ENCODE data around the gene FBXL7.

FBXL7 gene

GRCh38 chr5:15682122-15682521 is 182.1 kb downstream of the FBXL7 start:
- no peak overlapping the region for H3K4me3 ChIP-seq (replicated peaks; ENCODE audit: low read depth, low read length)
- no peak for TF ChIP-seq CTCF (IDR thresholded peaks at IDR 0.05; ENCODE audit: low read depth, low read length, missing control alignments)

GRCh38 chr5:15682566-15682965 is 182.6 kb downstream of the FBXL7 start:
- TF ChIP-seq CTCF (IDR thresholded peaks at IDR 0.05; ENCODE audit: low read depth, low read length, missing control alignments): no peak
- no peak overlapping the region for H3K4me3 ChIP-seq (replicated peaks; ENCODE audit: low read depth, low read length)
- DNase-seq (ENCODE audit: extremely low read depth, low read depth): no peak

More at GRCh38 chr5:15682122-15682521, 182.1 kb downstream of the FBXL7 start:
- DNase-seq (ENCODE audit: extremely low read depth, low read depth): no peak

DNA sequence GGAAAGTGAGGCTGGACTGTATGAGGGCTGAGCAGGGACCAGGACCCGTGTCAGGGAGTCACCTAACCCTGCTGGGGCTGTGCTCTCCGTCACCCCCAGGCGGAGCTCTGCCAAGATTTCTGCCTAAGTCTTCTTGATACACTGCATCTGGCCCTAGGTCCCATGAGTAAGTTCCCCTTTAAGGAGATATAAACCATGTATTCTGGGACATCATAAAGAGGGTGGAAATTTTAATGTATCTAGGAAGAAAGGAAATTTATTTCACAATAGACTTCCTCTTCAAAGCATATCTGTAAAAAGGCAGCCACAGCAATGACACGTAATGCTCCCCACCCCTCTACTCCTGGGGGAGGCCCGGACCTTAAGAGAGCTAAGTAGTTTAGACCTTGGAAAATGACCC is 183.4 kb downstream of the FBXL7 start:
- no peak for DNase-seq (ENCODE audit: extremely low read depth, low read depth)
- H3K4me3 ChIP-seq (replicated peaks; ENCODE audit: low read depth, low read length): no peak overlapping the region
- peak; percentile 17 for TF ChIP-seq CTCF (IDR thresholded peaks at IDR 0.05; ENCODE audit: low read depth, low read length, missing control alignments)

DNA sequence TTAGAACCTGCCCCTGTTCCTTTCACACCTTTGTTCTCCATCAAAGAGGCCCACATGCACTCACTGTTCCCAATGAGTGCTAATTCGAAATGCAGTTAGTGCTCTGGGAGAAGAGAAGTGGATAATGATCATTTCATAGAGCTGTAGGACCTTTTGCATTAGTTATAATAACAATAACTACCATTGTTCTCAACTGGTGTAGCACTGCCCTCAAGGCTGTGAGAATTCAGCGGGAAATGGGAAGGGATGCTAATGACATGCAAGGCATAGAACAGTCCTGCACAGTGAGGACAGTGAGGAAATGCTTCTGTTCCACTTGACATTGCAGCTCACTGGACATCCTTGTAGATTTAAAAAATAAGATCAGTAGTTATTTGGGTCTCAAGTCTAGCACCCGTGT is 187.4 kb downstream of the FBXL7 start:
- no peak for DNase-seq (ENCODE audit: extremely low read depth, low read depth)
- TF ChIP-seq CTCF (IDR thresholded peaks at IDR 0.05; ENCODE audit: low read depth, low read length, missing control alignments): no peak

GRCh38 chr5:15689836-15690235 is 189.9 kb downstream of the FBXL7 start:
- no peak for TF ChIP-seq CTCF (IDR thresholded peaks at IDR 0.05; ENCODE audit: low read depth, low read length, missing control alignments)
- H3K4me3 ChIP-seq (replicated peaks; ENCODE audit: low read depth, low read length): no peak overlapping the region
- no peak for DNase-seq (ENCODE audit: extremely low read depth, low read depth)

More for the DNA sequence above, 187.4 kb downstream of the FBXL7 start:
- no peak overlapping the region for H3K4me3 ChIP-seq (replicated peaks; ENCODE audit: low read depth, low read length)

DNA sequence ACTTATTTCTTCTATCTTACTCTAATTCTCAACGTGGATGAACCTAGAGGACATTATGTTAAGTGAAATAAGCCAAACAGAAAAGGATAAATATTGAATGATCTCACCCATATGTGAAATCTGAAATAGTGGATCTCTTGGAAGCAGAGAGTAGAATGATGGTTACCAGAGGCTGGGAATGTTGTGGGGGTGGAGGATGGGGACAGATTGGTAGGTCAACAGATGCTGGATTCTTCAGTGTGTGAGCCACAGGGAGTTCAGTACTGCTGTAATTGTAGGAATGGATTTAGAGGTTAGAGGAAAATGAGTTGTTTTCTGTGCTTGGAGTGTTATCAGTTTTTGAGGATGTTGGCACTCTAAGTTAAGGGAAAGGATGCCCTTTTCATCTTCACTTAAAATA is 190.6 kb downstream of the FBXL7 start:
- H3K4me3 ChIP-seq (replicated peaks; ENCODE audit: low read depth, low read length): no peak overlapping the region
- TF ChIP-seq CTCF (IDR thresholded peaks at IDR 0.05; ENCODE audit: low read depth, low read length, missing control alignments): no peak
- no peak for DNase-seq (ENCODE audit: extremely low read depth, low read depth)

GRCh38 chr5:15691521-15691920 is 191.5 kb downstream of the FBXL7 start:
- TF ChIP-seq CTCF (IDR thresholded peaks at IDR 0.05; ENCODE audit: low read depth, low read length, missing control alignments): no peak
- H3K4me3 ChIP-seq (replicated peaks; ENCODE audit: low read depth, low read length): no peak overlapping the region
- no peak for DNase-seq (ENCODE audit: extremely low read depth, low read depth)
